GM18858 (cell line): ENCODE measurements around the gene P3H2.

Source experiments
- ATAC-seq: cut with Tn5 transposase; IDR thresholded peaks from one replicate; pipeline ENCODE4 v1.9.1; 2021; ENCODE audit not compliant: unreplicated experiment

P3H2 gene

GRCh38 chr3:190019844-190020243 is 100.9 kb downstream of the P3H2 start:
- no peak for ATAC-seq

DNA sequence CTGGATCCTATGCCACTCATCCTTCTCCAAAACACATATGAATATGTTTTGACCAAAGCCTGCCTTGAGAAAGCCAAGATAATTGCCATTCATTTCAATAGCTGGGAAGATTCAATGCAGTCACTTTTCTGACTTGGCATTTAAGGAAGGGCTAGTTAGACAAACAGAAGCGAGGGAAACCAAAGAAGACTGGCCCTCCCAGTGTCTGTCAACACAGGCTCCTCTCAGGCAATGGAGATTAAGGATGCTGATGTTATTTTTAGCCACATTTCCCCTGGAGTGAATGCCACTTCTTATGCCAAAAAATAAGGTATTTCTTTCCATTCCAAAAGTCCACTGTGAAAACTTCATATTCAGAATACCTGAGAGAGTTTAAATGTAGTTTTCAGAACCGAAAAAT is 101.7 kb downstream of the P3H2 start:
- no peak for ATAC-seq

DNA sequence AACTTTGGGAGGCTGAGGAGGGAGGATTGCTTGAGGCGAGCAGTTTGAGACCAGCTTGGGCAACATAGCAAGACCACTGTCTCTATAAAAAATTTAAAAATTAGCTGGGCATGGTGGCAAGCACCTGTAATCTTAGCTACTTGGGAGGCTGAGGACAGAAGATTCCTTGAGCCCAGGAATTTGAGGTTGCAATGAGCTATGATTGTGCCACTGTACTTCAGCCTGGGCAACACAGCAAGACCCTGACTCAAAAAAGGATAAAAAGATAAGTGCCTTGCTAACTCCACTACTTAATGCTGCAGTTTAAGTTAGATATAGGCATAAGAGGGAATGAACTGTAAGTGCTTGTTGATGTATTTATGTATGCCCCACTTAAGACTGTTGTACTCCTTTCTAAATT is 102.2 kb downstream of the P3H2 start:
- no peak for ATAC-seq

GRCh38 chr3:190017521-190018288 is 103.0 kb downstream of the P3H2 start:
- no peak for ATAC-seq

DNA sequence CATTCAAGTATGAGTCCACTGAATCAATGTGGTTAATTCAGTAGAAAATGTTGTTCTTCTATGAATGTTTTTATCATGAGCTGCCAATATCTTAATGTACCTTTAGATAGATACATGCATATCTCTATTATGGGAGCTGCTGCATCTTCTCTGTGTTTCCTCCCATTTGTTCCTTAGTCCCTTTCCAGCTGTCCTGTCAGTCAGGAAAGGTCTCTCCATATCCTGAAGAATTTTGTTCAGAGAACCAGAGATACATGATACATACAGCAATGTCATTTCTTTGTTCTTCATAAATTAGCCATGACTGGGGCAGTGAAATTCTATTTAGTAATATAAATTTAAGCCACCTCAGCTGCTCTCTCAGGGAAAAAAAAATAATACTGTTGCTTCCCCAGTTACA is 103.7 kb downstream of the P3H2 start:
- no peak for ATAC-seq

GRCh38 chr3:190014940-190015339 is 105.8 kb downstream of the P3H2 start:
- no peak for ATAC-seq

DNA sequence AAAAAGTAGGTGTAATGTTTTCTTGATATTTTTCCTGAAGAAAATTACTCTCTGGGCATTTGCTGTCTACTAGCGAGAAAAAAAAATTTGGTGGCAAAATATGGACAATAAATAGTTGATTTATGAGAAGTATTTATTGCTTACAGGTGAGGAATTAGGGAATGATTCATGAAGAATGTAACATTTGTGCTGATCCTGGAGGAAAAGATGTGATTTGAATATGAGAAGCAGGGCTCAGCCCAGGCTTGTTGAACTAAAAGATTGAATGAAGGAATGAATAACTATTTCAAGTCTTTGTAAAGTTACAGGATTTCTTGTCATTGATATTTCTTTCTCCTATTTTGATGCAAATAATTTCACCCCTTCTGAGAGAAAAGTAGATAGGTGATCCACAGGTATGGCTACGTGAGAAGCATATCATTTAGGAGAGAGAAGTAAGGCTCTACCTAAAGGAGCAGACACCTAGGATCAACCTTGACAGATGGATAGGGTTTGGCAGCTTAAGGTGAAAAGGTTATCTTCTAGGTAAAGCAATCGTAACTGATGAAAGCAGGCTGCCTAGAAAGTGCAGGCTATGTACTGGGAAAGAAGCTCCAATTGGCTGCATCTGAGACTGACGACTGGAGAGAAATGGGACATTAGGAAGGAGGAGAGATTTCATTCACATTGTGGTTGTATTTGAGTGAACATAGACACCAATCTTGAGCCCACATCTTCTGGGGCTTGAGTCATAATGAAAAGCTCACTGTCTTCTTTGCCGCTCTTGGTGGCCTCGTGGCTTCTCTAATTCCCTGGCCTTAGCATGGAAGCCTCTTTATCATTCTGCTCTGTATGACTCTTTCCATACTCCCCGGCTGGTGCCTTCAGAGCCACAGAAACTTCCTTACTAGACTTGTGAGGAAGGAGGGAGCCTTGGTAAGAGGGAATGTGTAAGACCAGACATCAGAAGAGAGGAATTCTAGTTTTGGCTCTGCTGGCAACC is 106.5 kb downstream of the P3H2 start:
- no peak for ATAC-seq

GRCh38 chr3:190012784-190013183 is 107.9 kb downstream of the P3H2 start:
- no peak for ATAC-seq

GRCh38 chr3:190012314-190012782 is 108.3 kb downstream of the P3H2 start:
- no peak for ATAC-seq

DNA sequence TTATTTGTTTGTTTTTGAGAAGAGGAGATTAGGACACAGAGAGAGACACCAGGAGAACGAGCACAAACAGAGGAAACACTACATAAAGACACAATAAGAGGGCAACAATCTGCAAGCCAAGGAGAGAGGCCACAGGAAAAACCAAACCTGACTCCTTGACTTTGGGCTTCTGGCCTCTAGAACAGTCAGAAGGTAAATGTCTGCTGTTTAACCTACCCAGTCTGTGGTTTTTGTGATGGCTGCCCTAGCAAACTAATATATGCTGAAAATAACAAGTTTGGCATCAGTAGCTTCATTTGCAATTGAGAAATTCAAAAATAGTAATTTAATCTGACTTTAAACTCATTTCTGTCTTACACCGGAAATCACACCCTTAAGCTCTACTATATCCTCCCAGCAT is 110.2 kb downstream of the P3H2 start:
- ATAC-seq: no peak

- ATAC-seq: no peak
These were observed 111.1 kb downstream of the P3H2 start for GRCh38 chr3:190009614-190010013.

GRCh38 chr3:190008432-190008831 is 112.3 kb downstream of the P3H2 start:
- ATAC-seq: no peak

GRCh38 chr3:190005343-190006113 is 115.2 kb downstream of the P3H2 start:
- ATAC-seq: no peak

DNA sequence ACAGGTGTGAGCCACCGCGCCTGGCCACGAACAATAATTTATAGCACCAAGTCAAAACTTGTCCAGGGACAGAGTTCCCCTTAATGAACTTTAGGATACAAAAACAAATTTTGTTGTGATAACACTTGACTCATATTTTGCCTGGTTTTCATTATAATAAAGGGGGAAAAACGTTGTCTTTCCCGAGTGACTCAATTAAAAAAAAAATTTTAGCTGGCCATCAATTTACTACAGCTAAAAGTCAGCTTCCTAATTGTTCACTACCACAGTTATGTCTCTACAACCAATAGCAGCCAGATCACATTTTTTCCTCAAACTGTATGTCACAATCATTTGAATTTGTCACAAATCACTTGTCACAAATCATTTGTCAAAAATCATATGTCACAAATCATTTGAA is 116.0 kb downstream of the P3H2 start:
- ATAC-seq: no peak

GRCh38 chr3:190003681-190004123 is 117.0 kb downstream of the P3H2 start:
- ATAC-seq: no peak

GRCh38 chr3:190003068-190003467 is 117.6 kb downstream of the P3H2 start:
- no peak for ATAC-seq

- no peak for ATAC-seq
These were observed 119.3 kb downstream of the P3H2 start for GRCh38 chr3:190001426-190001825.

- no peak for ATAC-seq
These were observed 119.9 kb downstream of the P3H2 start for GRCh38 chr3:190000861-190001196.

DNA sequence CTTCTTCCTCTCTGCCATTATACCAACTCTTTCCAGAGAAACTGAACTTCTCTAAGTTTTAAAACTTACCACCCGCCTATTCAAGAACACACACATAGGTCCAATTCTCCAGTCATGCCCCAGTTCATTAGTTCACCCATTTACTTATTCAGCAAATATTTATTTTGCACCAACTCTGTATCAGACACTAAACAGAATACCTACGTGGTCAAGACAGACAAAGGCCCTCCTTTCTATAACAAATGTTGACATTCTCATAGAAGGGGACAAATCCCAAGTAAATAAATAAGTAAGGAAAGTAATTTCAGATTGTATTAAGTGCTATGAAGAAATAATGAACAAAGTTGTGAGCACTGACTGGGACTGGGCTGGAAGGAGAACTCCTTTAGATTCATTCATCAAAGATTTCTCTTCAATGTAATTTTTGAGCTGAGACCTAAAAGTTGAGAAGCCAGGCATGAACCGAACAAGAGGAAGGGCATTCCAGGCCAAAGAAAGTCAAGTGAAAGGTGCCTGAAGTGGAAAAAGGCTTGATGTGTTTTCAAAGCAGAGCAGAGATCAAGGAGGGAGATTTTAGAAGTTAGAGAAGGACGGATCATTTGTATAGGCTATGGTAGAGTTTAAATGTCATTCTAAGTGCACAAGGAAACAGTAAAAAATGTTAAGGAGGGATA is 120.4 kb downstream of the P3H2 start:
- ATAC-seq: no peak

GRCh38 chr3:189999718-190000117 is 121.0 kb downstream of the P3H2 start:
- ATAC-seq: no peak

GRCh38 chr3:189995129-189995528 is 125.6 kb downstream of the P3H2 start:
- ATAC-seq: no peak
